GM19043 (cell line): ENCODE results near the gene BLVRA.

Experiments
- ATAC-seq: cut with Tn5 transposase; IDR thresholded peaks from one replicate; pipeline ENCODE4 v1.9.1; 2021; ENCODE audit warnings: low read depth; ENCODE audit not compliant: unreplicated experiment

Gene BLVRA

DNA sequence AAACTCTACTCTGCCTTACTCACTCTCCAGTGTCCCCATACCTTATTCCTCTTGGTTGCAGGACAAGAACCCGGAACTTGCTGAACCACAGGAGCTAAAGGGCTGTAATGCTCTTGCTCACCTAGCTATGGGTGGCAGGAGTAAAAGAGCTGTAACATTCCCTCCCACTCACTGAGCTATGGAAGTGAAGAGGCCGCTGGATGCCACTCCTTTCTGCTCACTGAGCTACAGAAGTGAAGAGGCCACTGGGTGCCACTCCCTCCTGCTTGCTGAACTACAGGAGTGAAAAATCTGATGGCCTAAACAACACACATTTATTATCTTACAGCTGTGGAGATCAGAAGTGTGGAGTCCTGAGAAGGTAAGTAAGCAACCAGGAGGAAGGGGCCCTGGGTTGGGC is 93.3 kb downstream of the BLVRA start:
- no peak for ATAC-seq

DNA sequence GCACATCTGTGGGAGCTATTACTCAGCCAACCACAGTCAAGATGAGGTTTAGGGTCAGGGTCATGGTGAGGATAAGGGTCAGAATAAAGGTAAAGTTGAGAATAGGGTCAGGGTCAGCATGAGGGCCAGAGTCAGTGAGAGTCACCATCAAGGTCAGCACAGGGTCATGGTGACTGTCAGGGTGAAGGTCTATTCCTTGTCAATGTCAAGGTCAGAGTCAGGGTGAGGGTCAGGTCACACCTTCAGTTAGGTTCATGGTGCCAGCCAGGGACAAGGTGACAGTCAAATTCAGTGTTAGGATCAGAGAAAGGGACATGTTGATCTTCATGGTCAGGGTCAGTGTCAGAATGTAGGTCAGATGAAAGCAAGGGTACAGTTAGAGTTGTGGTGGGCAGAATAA is 96.7 kb downstream of the BLVRA start:
- ATAC-seq = no peak

DNA sequence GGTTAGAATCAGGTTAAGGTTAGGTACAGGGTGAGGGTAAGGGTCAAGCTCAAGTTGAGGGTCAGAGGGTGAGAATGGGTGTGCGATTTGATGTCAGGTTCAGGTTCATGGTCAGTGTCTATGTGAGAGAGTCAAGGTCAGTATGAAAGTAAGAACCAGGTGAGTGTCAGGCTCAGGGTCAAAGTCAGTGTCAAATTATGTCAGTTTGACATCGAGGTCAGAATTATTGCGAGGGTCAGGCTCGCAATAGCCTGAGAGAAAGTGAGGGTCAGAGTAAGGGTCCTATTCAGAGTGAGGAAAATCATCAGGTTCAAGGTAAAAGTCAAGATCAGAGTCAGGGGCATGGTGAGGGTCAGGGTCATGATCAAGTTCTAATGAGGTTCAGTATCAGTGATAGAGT is 97.8 kb downstream of the BLVRA start:
- ATAC-seq = no peak
